Neuronal stem cell (in vitro differentiated cells): ENCODE measurements around the gene TM7SF2.
A peak's percentile ranks its signal among the peaks of the same experiment; 100 is the strongest.

Experiments used
- DNase-seq: peaks from one replicate; pipeline ENCODE4 v3.0.0-alpha.2; 2013; ENCODE audit warnings: low spot score
- H2AFZ ChIP-seq: one replicate; pipeline ENCODE4 v1.6.1; 2013; ENCODE audit warnings: mild to moderate bottlenecking, low read length, inconsistent platforms
- H2AK5ac ChIP-seq: 2 replicates; pipeline ENCODE4 v1.6.1; 2013; ENCODE audit warnings: low read depth, mild to moderate bottlenecking, inconsistent platforms, low read length, moderate library complexity, mixed read lengths
- H2BK120ac ChIP-seq: 2 replicates; pipeline ENCODE4 v1.6.1; 2013; ENCODE audit warnings: low read depth, mild to moderate bottlenecking, inconsistent platforms, low read length, moderate library complexity, mixed read lengths
- H2BK12ac ChIP-seq: one replicate; pipeline ENCODE4 v1.6.1; 2013; ENCODE audit warnings: low read length, inconsistent platforms
- H2BK15ac ChIP-seq: 2 replicates; pipeline ENCODE4 v1.6.1; 2013; ENCODE audit warnings: mild to moderate bottlenecking, low read length, inconsistent platforms, mixed read lengths
- H2BK5ac ChIP-seq: one replicate; pipeline ENCODE4 v1.6.1; 2013; ENCODE audit warnings: inconsistent platforms, mild to moderate bottlenecking, low read length, moderate library complexity
- H3K14ac ChIP-seq: one replicate; pipeline ENCODE4 v1.6.1; 2013; ENCODE audit warnings: low read length, inconsistent platforms
- H3K18ac ChIP-seq: 2 replicates; pipeline ENCODE4 v1.6.1; 2013; ENCODE audit warnings: low read length, inconsistent platforms
- H3K23ac ChIP-seq: 2 replicates; pipeline ENCODE4 v1.6.1; 2013; ENCODE audit warnings: low read depth, mild to moderate bottlenecking, mixed read lengths, low read length, inconsistent platforms; ENCODE audit not compliant: poor library complexity
- H3K27ac ChIP-seq: replicated peaks from 3 replicates; pipeline ENCODE4 v1.5.1; 2013; ENCODE audit warnings: low read length, inconsistent platforms
- H3K27me3 ChIP-seq, 3 experiments: 2 replicates each; pipeline ENCODE4 v1.6.1; 2013; ENCODE audit warnings: low read length in 3 of 3, mild to moderate bottlenecking in 2 of 3, inconsistent platforms in 1 of 3, low read depth in 1 of 3, mixed read lengths in 1 of 3, moderate library complexity in 1 of 3; ENCODE audit not compliant: control insufficient read depth in 3 of 3, insufficient read depth in 3 of 3
- H3K36me3 ChIP-seq, 2 donors: replicated peaks in 1 of 2; 2 replicates each; pipeline ENCODE4 v1.6.1; 2013; ENCODE audit warnings: low read length in 2 of 2; ENCODE audit not compliant: control insufficient read depth in 2 of 2, insufficient read depth in 2 of 2
- H3K4ac ChIP-seq: 2 replicates; pipeline ENCODE4 v1.6.1; 2013; ENCODE audit warnings: inconsistent platforms, mild to moderate bottlenecking, low read length, moderate library complexity
- H3K4me1 ChIP-seq, 2 donors: 1 replicate in 1 of 2; 2 replicates in 1 of 2; pipeline ENCODE4 v1.6.1; 2013; ENCODE audit warnings: low read length in 2 of 2, low read depth in 1 of 2; ENCODE audit not compliant: control insufficient read depth in 2 of 2, insufficient read depth in 1 of 2
- H3K4me2 ChIP-seq: one replicate; pipeline ENCODE4 v1.6.1; 2013; ENCODE audit warnings: mild to moderate bottlenecking, low read length, inconsistent platforms; ENCODE audit not compliant: insufficient read depth, poor library complexity, severe bottlenecking
- H3K4me3 ChIP-seq, 2 donors: 2 replicates each; pipeline ENCODE4 v1.5.1; 2013; ENCODE audit warnings: low read length in 2 of 2, mild to moderate bottlenecking in 2 of 2, inconsistent platforms in 1 of 2, moderate library complexity in 1 of 2
- H3K79me1 ChIP-seq: one replicate; pipeline ENCODE4 v1.6.1; 2013; ENCODE audit warnings: low read depth, mild to moderate bottlenecking, inconsistent platforms, low read length, moderate library complexity
- H3K9ac ChIP-seq: one replicate; pipeline ENCODE4 v1.6.1; 2013; ENCODE audit warnings: mild to moderate bottlenecking, low read depth, low read length, inconsistent platforms; ENCODE audit not compliant: poor library complexity
- H3K9me3 ChIP-seq, 2 donors: replicated peaks in 1 of 2; 2 replicates each; pipeline versions ENCODE3 to v1.6.1; 2013; ENCODE audit warnings: low read length in 2 of 2, mild to moderate bottlenecking in 2 of 2, inconsistent platforms in 1 of 2, low read depth in 1 of 2, mixed read lengths in 1 of 2, moderate library complexity in 1 of 2; ENCODE audit not compliant: control insufficient read depth in 2 of 2, insufficient read depth in 1 of 2
- H4K8ac ChIP-seq: one replicate; pipeline ENCODE4 v1.6.1; 2013; ENCODE audit warnings: low read depth, mild to moderate bottlenecking, inconsistent platforms, low read length, moderate library complexity
- H4K91ac ChIP-seq: one replicate; pipeline ENCODE4 v1.6.1; 2013; ENCODE audit warnings: low read length, low read depth, mild to moderate bottlenecking, inconsistent platforms; ENCODE audit not compliant: poor library complexity
- WGBS, 2 donors: extraction: QIAGEN DNeasy Blood & Tissue Kit; methylation state at CpG; one replicate each; pipeline ENCODE4 v1.1.7; 2013; ENCODE audit warnings: missing lambda C conversion rate in 2 of 2, mixed read lengths in 1 of 2; ENCODE audit not compliant: insufficient read length in 2 of 2, insufficient replicate concordance in 1 of 2; ENCODE audit errors: extremely low coverage in 2 of 2; 5-methylcytosine and 5-hydroxymethylcytosine counted together

Gene TM7SF2

GRCh38 chr11:65126624-65127274, 15.1 kb downstream of the TM7SF2 start:
- Histone ChIP-seq H3K4me3 (peak overlapping the region in 1 of 2 donors; percentile 12), H2AK5ac (no peak overlapping the region), H3K9ac (no peak overlapping the region), H3K79me1 (peaks cover 3% of the 10 kb centered on the region), H4K91ac (no peak overlapping the region), H3K4me2 (no peak overlapping the region), H3K36me3 (peaks cover 59 to 80% of the 10 kb centered on the region in 2 donors), H3K23ac (no peak overlapping the region), H3K18ac (no peak overlapping the region), H4K8ac (no peak overlapping the region), H2BK15ac (no peak overlapping the region), H3K14ac (no peak overlapping the region), H3K4me1 (peaks cover 0 to 5% of the 10 kb centered on the region in 2 donors), H3K27me3 (no peaks in the 10 kb centered on the region), H2BK5ac (no peak overlapping the region), H2BK120ac (no peak overlapping the region), H3K9me3 (no peaks in the 10 kb centered on the region), H3K27ac (no peak overlapping the region), H2BK12ac (no peak overlapping the region), H2AFZ (no peak overlapping the region), H3K4ac (no peak overlapping the region)
- no CpG with 5 or more reads among the region's 6 CpGs for WGBS, 2 donors
- no peak for DNase-seq

- Histone ChIP-seq H3K4me2 (no peak overlapping the region), H3K27me3 (no peaks in the 10 kb centered on the region), H3K14ac (no peak overlapping the region), H3K4me1 (peaks cover 0 to 5% of the 10 kb centered on the region in 2 donors), H4K91ac (no peak overlapping the region), H2BK120ac (no peak overlapping the region), H3K18ac (no peak overlapping the region), H3K9ac (no peak overlapping the region), H3K9me3 (no peaks in the 10 kb centered on the region), H3K4ac (no peak overlapping the region), H3K4me3 (no peak overlapping the region), H2AK5ac (no peak overlapping the region), H4K8ac (no peak overlapping the region), H2BK15ac (no peak overlapping the region), H2AFZ (no peak overlapping the region), H3K79me1 (peaks cover 7% of the 10 kb centered on the region), H3K36me3 (peaks cover 67 to 89% of the 10 kb centered on the region in 2 donors), H3K23ac (no peak overlapping the region), H2BK12ac (no peak overlapping the region), H3K27ac (no peak overlapping the region), H2BK5ac (no peak overlapping the region)
- WGBS, 2 donors: no CpG with 5 or more reads among the region's 12 CpGs
- no peak for DNase-seq
Observed at GRCh38 chr11:65127473-65128181, 16.0 kb downstream of the TM7SF2 start.

- no peaks in the 10 kb centered on the region for H3K27me3 ChIP-seq
- H3K36me3 ChIP-seq: peaks cover 71 to 91% of the 10 kb centered on the region in 2 donors
- no peak overlapping the region for H3K18ac ChIP-seq
- H2BK120ac ChIP-seq: no peak overlapping the region
- no peak overlapping the region for H2AK5ac ChIP-seq
- DNase-seq: no peak
- H2BK12ac ChIP-seq: no peak overlapping the region
- H3K23ac ChIP-seq: no peak overlapping the region
- no peak overlapping the region for H4K8ac ChIP-seq
- no peak overlapping the region for H3K4ac ChIP-seq
- no peak overlapping the region for H3K14ac ChIP-seq
- H2AFZ ChIP-seq: no peak overlapping the region
- H2BK15ac ChIP-seq: no peak overlapping the region
- H3K9me3 ChIP-seq: no peaks in the 10 kb centered on the region
- no peak overlapping the region for H3K4me3 ChIP-seq
- no peak overlapping the region for H4K91ac ChIP-seq
- H3K79me1 ChIP-seq: peaks cover 14% of the 10 kb centered on the region
- H3K9ac ChIP-seq: no peak overlapping the region
- H3K27ac ChIP-seq: no peak overlapping the region
- H3K4me2 ChIP-seq: no peak overlapping the region
- WGBS, 2 donors: no CpG with 5 or more reads among the region's 15 CpGs
- H2BK5ac ChIP-seq: no peak overlapping the region
- peaks cover 5 to 6% of the 10 kb centered on the region in 2 donors for H3K4me1 ChIP-seq
Observed at GRCh38 chr11:65128182-65129145, 16.8 kb downstream of the TM7SF2 start.
